ENCODE measurements around the gene TSEN54.

TSEN54 gene

GRCh38 chr17:75493476-75494129 is 22.7 kb upstream of the TSEN54 start:
- Mint-ChIP-seq H3K27me3 (no peaks in the 10 kb centered on the region), H3K4me3 (no peak overlapping the region), H3K36me3 (peaks cover 26 to 53% of the 10 kb centered on the region in 2 donors), H3K4me1 (peaks cover 0 to 1% of the 10 kb centered on the region in 2 donors), H3K27ac (no peak overlapping the region), H3K9me3 (no peaks in the 10 kb centered on the region)
- DNase-seq (no peak), ATAC-seq (replicated peaks) (no peak)

GRCh38 chr17:75494326-75494877 is 21.9 kb upstream of the TSEN54 start:
- Mint-ChIP-seq H3K9me3 (no peaks in the 10 kb centered on the region), H3K27ac (no peak overlapping the region)

GRCh38 chr17:75496005-75496404 is 20.3 kb upstream of the TSEN54 start:
- no peak overlapping the region for H3K27ac Mint-ChIP-seq
- peaks cover 31 to 56% of the 10 kb centered on the region in 2 donors for H3K36me3 Mint-ChIP-seq
- DNase-seq: no peak
- H3K4me3 Mint-ChIP-seq: no peak overlapping the region
- no peaks in the 10 kb centered on the region for H3K27me3 Mint-ChIP-seq
- no peaks in the 10 kb centered on the region for H3K9me3 Mint-ChIP-seq
- ATAC-seq (replicated peaks): no peak
- no peaks in the 10 kb centered on the region for H3K4me1 Mint-ChIP-seq

More at GRCh38 chr17:75494326-75494877, 21.9 kb upstream of the TSEN54 start:
- Mint-ChIP-seq H3K36me3 (peaks cover 33 to 58% of the 10 kb centered on the region in 2 donors), H3K4me1 (no peaks in the 10 kb centered on the region), H3K4me3 (no peak overlapping the region), H3K27me3 (no peaks in the 10 kb centered on the region)
- no peak for ATAC-seq (replicated peaks)
- no peak for DNase-seq

- Mint-ChIP-seq H3K36me3 (peaks cover 23 to 43% of the 10 kb centered on the region in 2 donors), H3K27ac (peak overlapping the region; percentile 9)
- DNase-seq: no peak
Observed at GRCh38 chr17:75498039-75498725, 18.1 kb upstream of the TSEN54 start.

GRCh38 chr17:75498726-75499213 is 17.6 kb upstream of the TSEN54 start:
- H3K36me3 Mint-ChIP-seq: peaks cover 23 to 43% of the 10 kb centered on the region in 2 donors
- H3K4me1 Mint-ChIP-seq: no peaks in the 10 kb centered on the region
- DNase-seq (no peak), ATAC-seq (replicated peaks) (no peak)
- H3K4me3 Mint-ChIP-seq: no peak overlapping the region
- H3K27me3 Mint-ChIP-seq: no peaks in the 10 kb centered on the region
- H3K27ac Mint-ChIP-seq: no peak overlapping the region
- H3K9me3 Mint-ChIP-seq: no peaks in the 10 kb centered on the region

More at GRCh38 chr17:75498039-75498725, 18.1 kb upstream of the TSEN54 start:
- Mint-ChIP-seq H3K4me1 (no peaks in the 10 kb centered on the region), H3K4me3 (no peak overlapping the region), H3K9me3 (no peaks in the 10 kb centered on the region), H3K27me3 (no peaks in the 10 kb centered on the region)
- no peak for ATAC-seq (replicated peaks)

- Mint-ChIP-seq H3K36me3 (peaks cover 20 to 39% of the 10 kb centered on the region in 2 donors), H3K27ac (peak overlapping the region; percentile 51), H3K9me3 (no peaks in the 10 kb centered on the region), H3K4me3 (no peak overlapping the region), H3K27me3 (no peaks in the 10 kb centered on the region), H3K4me1 (peaks cover 0 to 3% of the 10 kb centered on the region in 2 donors)
- ATAC-seq (replicated peaks) (no peak), DNase-seq (no peak)
Observed at GRCh38 chr17:75499313-75500022, 16.9 kb upstream of the TSEN54 start.

- Mint-ChIP-seq H3K27ac (no peak overlapping the region), H3K27me3 (no peaks in the 10 kb centered on the region), H3K36me3 (peaks cover 18 to 30% of the 10 kb centered on the region in 2 donors), H3K4me3 (no peak overlapping the region), H3K9me3 (no peaks in the 10 kb centered on the region), H3K4me1 (peaks cover 0 to 5% of the 10 kb centered on the region in 2 donors)
- no peak for ATAC-seq (replicated peaks)
- DNase-seq: no peak
Observed at GRCh38 chr17:75500419-75501216, 15.7 kb upstream of the TSEN54 start.

- no peaks in the 10 kb centered on the region for H3K9me3 Mint-ChIP-seq
- H3K27me3 Mint-ChIP-seq: no peaks in the 10 kb centered on the region
- peaks cover 0 to 5% of the 10 kb centered on the region in 2 donors for H3K4me1 Mint-ChIP-seq
- no peak overlapping the region for H3K27ac Mint-ChIP-seq
- DNase-seq (no peak), ATAC-seq (replicated peaks) (no peak)
- H3K4me3 Mint-ChIP-seq: no peak overlapping the region
- H3K36me3 Mint-ChIP-seq: peaks cover 14 to 21% of the 10 kb centered on the region in 2 donors
Observed at GRCh38 chr17:75501378-75502071, 14.8 kb upstream of the TSEN54 start.

GRCh38 chr17:75502072-75502720 is 14.1 kb upstream of the TSEN54 start:
- H3K4me3 Mint-ChIP-seq: no peak overlapping the region
- no peak overlapping the region for H3K27ac Mint-ChIP-seq
- H3K27me3 Mint-ChIP-seq: no peaks in the 10 kb centered on the region
- no peak for DNase-seq
- H3K9me3 Mint-ChIP-seq: no peaks in the 10 kb centered on the region
- peaks cover 0 to 5% of the 10 kb centered on the region in 2 donors for H3K4me1 Mint-ChIP-seq
- H3K36me3 Mint-ChIP-seq: peaks cover 14 to 19% of the 10 kb centered on the region in 2 donors
- no peak for ATAC-seq (replicated peaks)

- DNase-seq: no peak
- no peak overlapping the region for H3K4me3 Mint-ChIP-seq
- ATAC-seq (replicated peaks): no peak
- H3K9me3 Mint-ChIP-seq: no peaks in the 10 kb centered on the region
- H3K4me1 Mint-ChIP-seq: peaks cover 0 to 5% of the 10 kb centered on the region in 2 donors
- no peaks in the 10 kb centered on the region for H3K27me3 Mint-ChIP-seq
- H3K36me3 Mint-ChIP-seq: peaks cover 12 to 16% of the 10 kb centered on the region in 2 donors
- H3K27ac Mint-ChIP-seq: no peak overlapping the region
Observed at GRCh38 chr17:75502721-75503329, 13.5 kb upstream of the TSEN54 start.

GRCh38 chr17:75503337-75503950 is 12.9 kb upstream of the TSEN54 start:
- Mint-ChIP-seq H3K4me3 (no peak overlapping the region), H3K4me1 (peaks cover 0 to 5% of the 10 kb centered on the region in 2 donors), H3K27ac (no peak overlapping the region), H3K27me3 (no peaks in the 10 kb centered on the region), H3K36me3 (peaks cover 12 to 13% of the 10 kb centered on the region in 2 donors), H3K9me3 (no peaks in the 10 kb centered on the region)
- no peak for ATAC-seq (replicated peaks)
- DNase-seq: no peak

GRCh38 chr17:75503976-75504346 is 12.4 kb upstream of the TSEN54 start:
- peaks cover 0 to 5% of the 10 kb centered on the region in 2 donors for H3K4me1 Mint-ChIP-seq
- H3K36me3 Mint-ChIP-seq: peaks cover 10 to 11% of the 10 kb centered on the region in 2 donors
- H3K27me3 Mint-ChIP-seq: no peaks in the 10 kb centered on the region
- H3K4me3 Mint-ChIP-seq: no peak overlapping the region
- ATAC-seq (replicated peaks) (peak in 1 of 2 donors; percentile 5), DNase-seq (no peak)
- H3K9me3 Mint-ChIP-seq: no peaks in the 10 kb centered on the region
- no peak overlapping the region for H3K27ac Mint-ChIP-seq
